ENCODE measurements around the gene FCN1. TPM values are rescaled to one million over a fixed set of nuclear protein-coding genes. Genes with fewer than 3 reads are reported as not detected.

Gene FCN1
- total RNA-seq, 1 experiment from 2014 or later = not detected

- DNase-seq (ENCODE audit: low spot score) = no peak
Measured at GRCh38 chr9:134951994-134952393, 34.3 kb upstream of the FCN1 start.

GRCh38 chr9:134951461-134951860 is 33.7 kb upstream of the FCN1 start:
- DNase-seq (ENCODE audit: low spot score) = no peak

GRCh38 chr9:134950386-134951210 is 32.9 kb upstream of the FCN1 start:
- DNase-seq (ENCODE audit: low spot score) = no peak

- no peak for DNase-seq (ENCODE audit: low spot score)
Measured at GRCh38 chr9:134949681-134950385, 32.1 kb upstream of the FCN1 start.

- DNase-seq (ENCODE audit: low spot score) = no peak
Measured at GRCh38 chr9:134948149-134948548, 30.4 kb upstream of the FCN1 start.

GRCh38 chr9:134947265-134947955 is 29.7 kb upstream of the FCN1 start:
- DNase-seq (ENCODE audit: low spot score) = no peak

GRCh38 chr9:134946663-134947062 is 29.0 kb upstream of the FCN1 start:
- no peak for DNase-seq (ENCODE audit: low spot score)

GRCh38 chr9:134945509-134946275 is 28.0 kb upstream of the FCN1 start:
- no peak for DNase-seq (ENCODE audit: low spot score)

GRCh38 chr9:134944916-134945315 is 27.2 kb upstream of the FCN1 start:
- DNase-seq (ENCODE audit: low spot score) = no peak

GRCh38 chr9:134944351-134944802 is 26.7 kb upstream of the FCN1 start:
- no peak for DNase-seq (ENCODE audit: low spot score)

- no peak for DNase-seq (ENCODE audit: low spot score)
Measured at GRCh38 chr9:134943836-134944235, 26.1 kb upstream of the FCN1 start.

GRCh38 chr9:134943411-134943810 is 25.7 kb upstream of the FCN1 start:
- no peak for DNase-seq (ENCODE audit: low spot score)

- DNase-seq (ENCODE audit: low spot score) = no peak
Measured at GRCh38 chr9:134942788-134943184, 25.1 kb upstream of the FCN1 start.

GRCh38 chr9:134942011-134942787 is 24.5 kb upstream of the FCN1 start:
- no peak for DNase-seq (ENCODE audit: low spot score)

GRCh38 chr9:134940236-134941208 is 22.8 kb upstream of the FCN1 start:
- no peak for DNase-seq (ENCODE audit: low spot score)

GRCh38 chr9:134939836-134940235 is 22.1 kb upstream of the FCN1 start:
- no peak for DNase-seq (ENCODE audit: low spot score)

GRCh38 chr9:134939080-134939733 is 21.5 kb upstream of the FCN1 start:
- no peak for DNase-seq (ENCODE audit: low spot score)

- DNase-seq (ENCODE audit: low spot score) = no peak
Measured at GRCh38 chr9:134938346-134939079, 20.8 kb upstream of the FCN1 start.

Data from HT-29 (cell line).